ENCODE results near the gene DCLK1.

DNA sequence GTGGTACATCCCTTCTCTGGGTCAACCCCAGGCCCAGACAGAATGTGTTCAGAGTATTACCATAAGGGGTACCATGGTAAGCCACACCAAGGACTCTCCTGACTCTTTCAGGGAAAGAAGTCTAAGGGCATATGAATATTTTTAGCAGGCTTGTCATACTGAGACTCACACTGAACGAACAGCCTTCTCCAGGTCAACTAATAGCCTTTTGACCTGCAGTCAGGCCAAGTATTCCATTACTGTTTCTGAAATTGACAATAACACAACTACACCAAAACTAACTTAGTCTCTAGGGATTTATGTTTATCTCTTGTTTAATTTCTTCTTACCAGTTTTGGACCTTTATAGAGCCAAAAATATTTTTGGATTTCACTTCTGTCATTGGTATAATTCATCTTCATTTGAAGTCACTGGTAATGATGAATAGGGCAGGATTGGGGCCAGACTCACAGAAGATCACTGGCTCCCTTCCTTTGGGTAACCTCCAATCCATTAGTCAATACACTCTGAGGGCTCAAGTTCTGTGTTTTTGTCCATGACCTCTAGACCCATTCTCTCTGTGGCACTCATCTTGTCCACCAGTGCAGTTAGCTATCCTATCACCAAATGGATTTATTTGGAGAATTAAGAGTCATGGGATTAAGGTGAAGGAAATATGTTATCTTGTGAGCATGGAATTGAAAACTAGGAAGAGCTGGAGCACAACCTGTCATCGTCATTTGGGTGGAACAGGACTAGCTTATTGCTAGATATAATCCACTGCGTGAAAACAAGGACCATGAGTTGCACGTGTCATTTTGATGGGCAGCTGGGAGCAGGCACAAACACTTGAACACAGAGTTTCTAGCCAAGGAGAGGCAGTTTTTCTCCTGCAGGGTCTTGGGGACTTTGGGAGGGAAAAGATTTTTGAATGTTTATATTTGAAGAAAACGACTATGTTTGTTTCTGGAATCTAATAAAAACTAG is 313.3 kb downstream of the DCLK1 start:
- TF ChIP-seq POLR2A (IDR thresholded peaks at IDR 0.05) (no peak), CTCF (IDR thresholded peaks at IDR 0.05) (no peak)

Measured in adrenal gland (tissue), 5 donors.